Testis (tissue), 3 donors: Measurements from ENCODE around the gene UBE2D3. TPM values are rescaled to one million over a fixed set of nuclear protein-coding genes. Genes with fewer than 3 reads are reported as not detected.

Experiments
- DNase-seq: peaks from one replicate; pipeline ENCODE4 v3.0.0-alpha.2; 2019
- H3K27ac ChIP-seq, 2 donors: fragments of 200-600 bp; sonication (generic); one replicate each; pipeline ENCODE4 v1.5.1; 2019
- H3K27me3 ChIP-seq: fragments of 200-600 bp; sonication (generic); one replicate; pipeline ENCODE4 v1.5.1; 2019
- H3K36me3 ChIP-seq: fragments of 200-600 bp; sonication (generic); one replicate; pipeline ENCODE4 v1.5.1; 2017; ENCODE audit warnings: low read depth; ENCODE audit errors: missing control alignments
- H3K4me1 ChIP-seq: fragments of 200-600 bp; sonication (generic); one replicate; pipeline ENCODE4 v1.5.1; 2019
- H3K4me3 ChIP-seq, 2 donors: fragments of 200-600 bp; sonication (generic); one replicate each; pipeline ENCODE4 v1.5.1; 2017 to 2019
- H3K9me3 ChIP-seq: fragments of 200-600 bp; sonication (generic); one replicate; pipeline ENCODE4 v1.5.1; 2017
- POLR2A ChIP-seq: fragments of 450-650 bp; IDR thresholded peaks from one replicate; pipeline ENCODE4 v1.6.1; 2017; ENCODE audit warnings: antibody characterized with exemption, mild to moderate bottlenecking, moderate library complexity
- WGBS, 2 donors: methylation state at CpG; one replicate each; pipeline ENCODE4 v1.1.5; 2018; 5-methylcytosine and 5-hydroxymethylcytosine counted together
- intact Hi-C: fragments of 100-400 bp; cut with DNase I; formaldehyde crosslinking; loops from one replicate; pipeline ENCODE4 v1.15.1; 2023; ENCODE audit warnings: low total_unique reads
- polyA plus RNA-seq: library from polyadenylated mRNA; stranded (reverse); fragments of 350-450 nt; fragmentation: Illumina TruSeq; extraction: RNeasy Lipid Tissue Mini Kit (QIAGEN cat#74804); gene quantifications from one replicate; pipeline ENCODE4 v1.2.3, GENCODE V29; 2014; ENCODE audit warnings: low read depth, low replicate concordance; ENCODE audit not compliant: insufficient read depth
- total RNA-seq, 2 donors: library from RNA; depleted of rRNA; stranded (reverse); fragments of >200 nt; gene quantifications; one replicate each; pipeline ENCODE4 v1.2.3, GENCODE V29; 2016
- TF ChIP-seq, protein P1 (sequence below), 3 experiments: fragments of 450-650 bp in 2 of 3; fragments of 200-600 bp in 1 of 3; sonication (generic) in 1 of 3; IDR thresholded peaks; one replicate each; pipeline ENCODE4 v1.5.1; 2016 to 2019; ENCODE audit warnings: antibody characterized with exemption in 3 of 3, mild to moderate bottlenecking in 2 of 3, moderate library complexity in 1 of 3

The UBE2D3 gene
- total and polyA plus RNA-seq, 3 donors from 2014 or later: 286 to 363 (median 357) TPM

GRCh38 chr4:102807345-102807744 lies 20.0 kb downstream of the UBE2D3 start:
- Histone ChIP-seq H3K27ac (no peak overlapping the region), H3K27me3 (no peaks in the 10 kb centered on the region), H3K4me3 (no peak overlapping the region), H3K9me3 (no peaks in the 10 kb centered on the region), H3K36me3 (no peaks in the 10 kb centered on the region), H3K4me1 (peaks cover 3% of the 10 kb centered on the region)
- 68 to 85% methylated on average over 1 of the region's 1 CpG for WGBS, 2 donors
- intact Hi-C loops: no loop called here
- TF ChIP-seq POLR2A: no peak
- TF ChIP-seq, protein P1, sequence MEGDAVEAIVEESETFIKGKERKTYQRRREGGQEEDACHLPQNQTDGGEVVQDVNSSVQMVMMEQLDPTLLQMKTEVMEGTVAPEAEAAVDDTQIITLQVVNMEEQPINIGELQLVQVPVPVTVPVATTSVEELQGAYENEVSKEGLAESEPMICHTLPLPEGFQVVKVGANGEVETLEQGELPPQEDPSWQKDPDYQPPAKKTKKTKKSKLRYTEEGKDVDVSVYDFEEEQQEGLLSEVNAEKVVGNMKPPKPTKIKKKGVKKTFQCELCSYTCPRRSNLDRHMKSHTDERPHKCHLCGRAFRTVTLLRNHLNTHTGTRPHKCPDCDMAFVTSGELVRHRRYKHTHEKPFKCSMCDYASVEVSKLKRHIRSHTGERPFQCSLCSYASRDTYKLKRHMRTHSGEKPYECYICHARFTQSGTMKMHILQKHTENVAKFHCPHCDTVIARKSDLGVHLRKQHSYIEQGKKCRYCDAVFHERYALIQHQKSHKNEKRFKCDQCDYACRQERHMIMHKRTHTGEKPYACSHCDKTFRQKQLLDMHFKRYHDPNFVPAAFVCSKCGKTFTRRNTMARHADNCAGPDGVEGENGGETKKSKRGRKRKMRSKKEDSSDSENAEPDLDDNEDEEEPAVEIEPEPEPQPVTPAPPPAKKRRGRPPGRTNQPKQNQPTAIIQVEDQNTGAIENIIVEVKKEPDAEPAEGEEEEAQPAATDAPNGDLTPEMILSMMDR (IDR thresholded peaks at IDR 0.05): no peak
- no peak for DNase-seq

DNA sequence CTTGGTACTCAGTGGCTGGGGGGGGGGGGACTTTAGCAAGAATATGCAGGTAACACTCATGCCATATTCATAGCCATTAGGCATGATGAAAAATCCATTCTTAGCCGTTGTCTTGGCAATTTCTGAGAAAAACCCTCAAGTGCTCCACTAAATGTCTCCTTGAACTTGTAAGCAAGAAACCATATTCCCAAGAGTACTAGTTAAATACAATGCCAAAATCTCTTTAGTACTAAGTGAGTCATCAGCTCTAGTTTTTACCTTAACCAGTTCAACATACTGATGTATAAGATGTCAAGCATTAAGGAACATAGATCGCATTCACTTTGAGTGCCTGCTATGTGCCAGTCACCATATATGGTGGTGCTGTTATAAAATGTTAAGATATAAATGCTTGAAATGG lies 27.5 kb downstream of the UBE2D3 start:
- intact Hi-C loops: no loop called here
- Histone ChIP-seq H3K27ac (no peak overlapping the region), H3K36me3 (no peaks in the 10 kb centered on the region), H3K9me3 (no peaks in the 10 kb centered on the region), H3K4me1 (no peaks in the 10 kb centered on the region), H3K4me3 (no peak overlapping the region), H3K27me3 (no peaks in the 10 kb centered on the region)
- TF ChIP-seq POLR2A: no peak
- TF ChIP-seq, protein P1 (IDR thresholded peaks at IDR 0.05): no peak
- 83 to 84% methylated on average over 2 of the region's 2 CpGs for WGBS, 2 donors
- DNase-seq: no peak

DNA sequence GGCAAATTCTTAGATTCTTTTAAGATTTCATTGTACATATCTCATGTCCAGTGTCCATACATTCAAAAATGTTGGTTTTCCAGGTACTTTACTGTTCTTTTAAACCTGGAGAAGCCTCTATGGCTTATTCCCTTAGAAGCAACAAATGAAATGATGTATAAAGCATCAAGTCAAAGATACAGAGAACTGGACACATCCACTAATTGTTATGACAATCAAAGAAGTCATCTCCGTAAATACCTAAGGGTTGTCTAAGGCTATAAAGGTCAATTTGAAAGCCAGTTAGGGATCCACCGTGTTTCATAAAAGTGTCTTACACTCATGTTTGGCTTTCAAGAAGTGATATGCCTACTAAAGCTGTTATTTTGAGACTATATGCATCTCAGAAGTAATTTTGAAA lies 32.4 kb downstream of the UBE2D3 start:
- H3K27ac ChIP-seq: no peak overlapping the region
- WGBS, 2 donors: 93 to 94% methylated on average over 2 of the region's 2 CpGs
- DNase-seq: no peak
- H3K36me3 ChIP-seq: no peaks in the 10 kb centered on the region
- H3K4me3 ChIP-seq: no peak overlapping the region
- TF ChIP-seq, protein P1 (IDR thresholded peaks at IDR 0.05): no peak
- no peak for TF ChIP-seq POLR2A
- no peaks in the 10 kb centered on the region for H3K4me1 ChIP-seq
- H3K27me3 ChIP-seq: no peaks in the 10 kb centered on the region
- no peaks in the 10 kb centered on the region for H3K9me3 ChIP-seq
- intact Hi-C loops: no loop called here

- intact Hi-C loops: no loop called here
- H3K4me1 ChIP-seq: no peaks in the 10 kb centered on the region
- no peaks in the 10 kb centered on the region for H3K36me3 ChIP-seq
- no peaks in the 10 kb centered on the region for H3K27me3 ChIP-seq
- H3K9me3 ChIP-seq: no peaks in the 10 kb centered on the region
- no peak for DNase-seq
- no peak overlapping the region for H3K27ac ChIP-seq
- WGBS, 2 donors: 77 to 85% methylated on average over 2 of the region's 2 CpGs
- TF ChIP-seq, protein P1 (IDR thresholded peaks at IDR 0.05): no peak
- TF ChIP-seq POLR2A: no peak
- no peak overlapping the region for H3K4me3 ChIP-seq
Observed at GRCh38 chr4:102792361-102792936, 34.9 kb downstream of the UBE2D3 start.

GRCh38 chr4:102791318-102791835 lies 36.0 kb downstream of the UBE2D3 start:
- no peak overlapping the region for H3K27ac ChIP-seq
- TF ChIP-seq, protein P1 (IDR thresholded peaks at IDR 0.05): no peak
- no peak for TF ChIP-seq POLR2A
- no peaks in the 10 kb centered on the region for H3K27me3 ChIP-seq
- no peaks in the 10 kb centered on the region for H3K36me3 ChIP-seq
- H3K4me3 ChIP-seq: no peak overlapping the region
- H3K4me1 ChIP-seq: no peaks in the 10 kb centered on the region
- 75 to 78% methylated on average over 7 of the region's 7 CpGs for WGBS, 2 donors
- no peak for DNase-seq
- intact Hi-C loops: no loop called here
- H3K9me3 ChIP-seq: no peaks in the 10 kb centered on the region
